Hippocampal formation (tissue), 2 donors: ENCODE results near the gene DYNLL2.
A peak's percentile ranks its signal among the peaks of the same experiment; 100 is the strongest.
"Not testable (repeated sequence)": the region's sequence is repeated elsewhere in the genome, so short reads cannot be mapped to it uniquely, and the experiment has no call there.

Experiments used
- DNase-seq, 2 donors: peaks; one replicate each; lab custom pipeline; 2025; lab: John Stamatoyannopoulos, UW

Gene DYNLL2

DNA sequence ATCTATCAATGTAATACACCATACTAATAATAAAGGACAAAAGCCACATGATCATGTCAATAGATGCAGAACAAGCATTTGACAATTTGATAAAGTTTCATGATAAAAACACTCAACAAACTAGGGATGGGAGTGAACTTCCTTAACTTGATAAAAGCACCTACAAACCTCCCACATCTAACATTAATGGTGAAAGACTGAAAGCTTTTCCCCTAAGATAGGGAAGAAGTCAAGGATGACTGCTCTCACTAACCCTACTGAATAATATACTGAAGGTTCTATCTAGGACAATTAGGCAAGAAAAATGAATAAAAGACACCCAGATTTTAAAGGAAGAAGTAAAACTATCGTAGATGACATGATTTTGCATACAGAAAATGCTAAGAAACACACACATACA, 10.4 kb upstream of the DYNLL2 start:
- no peak for DNase-seq

DNA sequence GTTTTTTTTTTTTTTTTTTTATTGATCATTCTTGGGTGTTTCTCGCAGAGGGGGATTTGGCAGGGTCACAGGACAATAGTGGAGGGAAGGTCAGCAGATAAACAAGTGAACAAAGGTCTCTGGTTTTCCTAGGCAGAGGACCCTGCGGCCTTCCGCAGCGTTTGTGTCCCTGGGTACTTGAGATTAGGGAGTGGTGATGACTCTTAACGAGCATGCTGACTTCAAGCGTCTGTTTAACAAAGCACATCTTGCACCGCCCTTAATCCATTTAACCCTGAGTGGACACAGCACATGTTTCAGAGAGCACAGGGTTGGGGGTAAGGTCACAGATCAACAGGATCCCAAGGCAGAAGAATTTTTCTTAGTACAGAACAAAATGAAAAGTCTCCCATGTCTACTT, 10.0 kb upstream of the DYNLL2 start:
- not testable (repeated sequence) for DNase-seq

DNA sequence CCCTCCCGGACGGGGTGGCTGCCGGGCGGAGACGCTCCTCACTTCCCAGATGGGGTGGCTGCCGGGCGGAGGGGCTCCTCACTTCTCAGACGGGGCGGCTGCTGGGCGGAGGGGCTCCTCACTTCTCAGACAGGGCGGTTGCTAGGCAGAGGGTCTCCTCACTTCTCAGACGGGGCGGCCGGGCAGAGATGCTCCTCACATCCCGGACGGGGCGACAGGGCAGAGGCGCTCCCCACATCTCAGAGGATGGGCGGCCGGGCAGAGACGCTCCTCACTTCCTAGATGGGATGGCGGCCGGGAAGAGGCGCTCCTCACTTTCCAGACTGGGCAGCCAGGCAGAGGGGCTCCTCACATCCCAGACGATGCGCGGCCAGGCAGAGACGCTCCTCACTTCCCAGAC, 8.8 kb upstream of the DYNLL2 start:
- DNase-seq: not testable (repeated sequence)

DNA sequence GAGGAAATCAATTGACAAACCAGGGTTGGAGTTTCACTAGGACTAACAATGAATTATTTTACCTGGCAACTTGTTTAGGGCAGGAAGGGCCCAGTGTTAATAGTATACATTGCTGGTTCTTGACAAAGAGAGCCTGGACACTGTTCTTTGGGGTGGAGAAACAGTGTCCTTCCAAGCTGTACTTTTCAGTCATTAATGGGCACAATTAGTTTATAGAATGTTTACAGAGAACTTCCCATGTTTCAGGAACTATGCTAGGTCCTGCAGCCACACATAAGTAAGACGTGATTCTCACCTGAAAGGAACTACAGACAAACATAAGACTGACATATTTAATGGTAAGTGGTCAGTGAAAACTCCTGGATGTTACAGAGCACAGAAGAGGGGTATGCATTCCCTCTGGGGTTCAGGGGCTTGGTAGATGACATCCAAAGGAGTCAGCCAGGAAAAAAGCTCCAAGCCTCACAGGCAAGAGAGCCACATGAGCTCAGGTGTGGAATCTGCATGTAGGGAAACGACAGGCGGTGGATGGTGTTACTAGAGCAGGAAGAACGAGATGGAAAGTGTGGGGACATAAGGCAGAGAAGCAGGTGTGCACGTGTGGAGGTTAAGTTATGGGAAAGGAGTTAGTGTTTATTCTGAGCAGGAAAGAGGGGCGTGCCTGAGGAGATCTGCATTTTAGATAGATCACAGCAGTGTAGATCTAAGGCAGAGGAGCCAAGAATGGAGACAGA, 3.8 kb upstream of the DYNLL2 start:
- no peak for DNase-seq

DNA sequence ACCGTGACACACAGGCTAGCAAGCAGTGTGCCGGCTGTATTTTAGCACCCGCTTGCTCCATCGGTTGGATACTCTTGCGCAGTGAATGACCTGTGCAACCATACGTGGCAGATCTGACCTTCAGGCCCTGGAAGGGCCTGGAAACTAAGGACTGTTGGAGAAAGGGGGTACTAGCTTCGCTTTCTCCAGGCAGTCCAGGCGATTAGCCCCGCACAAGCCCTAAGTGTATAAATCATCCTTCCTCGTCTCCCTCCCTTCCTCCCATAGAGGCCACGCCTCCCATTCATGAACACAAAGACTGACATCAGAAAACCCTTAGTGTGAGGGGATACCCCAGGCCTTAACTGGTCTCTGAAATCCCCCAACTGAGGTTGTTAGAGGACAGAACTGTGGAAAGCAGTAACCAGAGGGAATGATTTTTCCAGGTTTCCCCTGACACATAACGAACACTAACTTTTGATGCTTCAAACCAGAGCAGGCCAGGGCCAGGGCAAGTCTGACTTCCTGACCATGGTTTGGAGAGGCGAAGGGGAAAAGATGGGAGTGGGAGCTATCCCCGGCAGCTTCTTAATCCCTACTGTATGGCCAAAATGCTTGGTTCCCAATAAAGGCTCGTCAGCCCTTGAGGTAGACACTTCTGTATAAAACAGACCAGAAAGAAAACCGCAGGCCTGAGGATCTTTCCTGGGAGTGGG, 1.4 kb upstream of the DYNLL2 start:
- DNase-seq: no peak

DNA sequence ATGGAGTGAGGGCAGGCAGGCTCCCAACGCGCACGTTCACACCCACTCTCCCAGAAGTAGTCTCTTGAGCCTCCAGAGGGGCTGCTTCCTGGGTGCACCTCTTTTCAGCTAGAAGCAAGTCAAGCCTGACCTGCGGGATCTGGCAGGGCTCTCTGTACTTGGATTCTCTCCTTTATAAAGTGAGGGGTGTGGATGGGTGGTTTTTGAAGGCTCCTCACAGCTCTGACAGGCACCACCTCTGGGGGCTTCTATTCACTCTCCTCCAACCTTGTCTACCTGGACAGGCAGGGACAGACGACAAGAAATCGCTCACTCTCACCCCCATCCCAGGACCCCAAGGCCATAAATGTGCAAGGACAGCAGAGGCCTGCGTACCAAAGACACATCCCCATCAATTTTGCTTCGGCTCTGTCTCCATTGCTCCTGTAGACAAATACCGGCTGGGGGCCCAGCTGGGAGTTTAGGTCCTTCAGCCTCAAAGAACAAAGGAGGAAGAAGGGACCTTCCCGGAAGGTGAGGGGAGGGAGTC, 814 bp upstream of the DYNLL2 start:
- DNase-seq: no peak

DNA sequence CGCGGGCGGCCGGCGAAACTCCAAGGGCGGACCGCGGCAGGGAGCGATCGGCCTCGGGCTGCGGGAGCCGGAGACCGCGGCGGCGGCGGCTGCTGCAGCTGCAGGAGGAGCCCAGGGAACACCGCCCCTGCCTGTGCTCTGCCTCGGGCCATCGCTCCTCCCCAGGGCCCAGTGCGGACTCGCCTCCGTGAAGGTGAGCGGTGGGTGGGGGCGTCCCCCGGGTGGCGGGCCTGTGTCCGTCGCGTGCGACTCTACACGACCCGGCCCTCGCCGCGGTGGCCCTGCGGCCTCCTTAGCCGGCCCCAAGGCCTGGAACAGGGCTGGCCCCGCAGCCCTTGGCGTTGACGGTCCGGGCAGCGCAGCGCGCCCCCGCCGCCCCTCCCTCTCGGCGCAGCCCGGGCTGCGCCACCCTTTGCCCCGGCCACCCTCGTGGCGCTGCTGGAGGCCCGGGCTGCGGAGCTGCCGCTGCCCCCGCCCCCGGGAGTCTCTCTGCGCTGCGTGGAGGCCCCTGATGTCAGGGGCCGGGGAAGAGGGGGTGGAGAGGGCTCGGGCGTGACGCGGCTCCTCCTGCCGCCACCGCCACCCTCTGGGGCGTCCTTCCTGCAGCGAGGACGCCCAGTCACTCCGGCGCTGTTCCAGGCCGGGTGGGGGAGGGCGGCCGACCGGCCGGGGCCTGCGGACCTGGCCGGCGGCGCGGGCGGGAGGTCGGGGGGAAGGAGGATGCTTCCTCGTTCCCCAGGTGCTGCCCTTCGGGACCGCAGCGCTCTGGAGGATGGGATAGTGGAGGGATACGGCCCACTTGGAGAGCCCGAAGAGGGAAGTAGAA, 485 bp downstream of the DYNLL2 start:
- DNase-seq: peak in 1 of 2 donors; percentile 23

DNA sequence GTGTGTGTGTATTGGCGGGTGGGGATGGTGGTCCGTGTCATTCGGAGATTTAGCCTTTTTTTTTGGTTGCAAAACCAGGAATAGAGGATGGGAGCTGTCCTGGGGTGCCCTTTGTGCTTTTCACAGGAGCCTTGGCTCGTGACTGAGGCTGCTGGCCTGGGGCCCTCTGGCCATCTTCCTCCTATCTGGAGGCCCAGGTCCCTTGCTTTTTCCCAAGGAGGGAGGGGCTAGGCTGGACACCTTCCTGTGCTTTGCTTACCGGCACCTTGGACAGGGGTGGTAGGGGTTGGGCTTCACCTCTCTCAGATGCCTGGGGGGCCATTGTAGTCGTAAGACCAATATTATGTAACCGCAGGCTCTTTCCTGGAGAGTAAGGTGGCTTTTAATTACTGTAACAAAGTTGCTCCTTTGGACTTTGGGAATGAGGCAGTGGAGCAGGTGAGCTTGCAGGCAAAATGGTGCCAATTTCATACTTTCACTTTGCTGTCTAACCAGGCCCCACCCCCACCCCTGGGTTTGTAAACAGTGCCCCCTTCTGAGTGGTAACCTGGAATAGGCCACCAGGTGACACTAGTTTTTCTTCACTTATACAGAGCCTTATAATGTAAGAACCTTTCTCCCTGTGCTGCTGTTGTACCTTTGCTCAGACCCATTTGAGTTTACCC, 1.2 kb downstream of the DYNLL2 start:
- peak in 1 of 2 donors; percentile 24 for DNase-seq

DNA sequence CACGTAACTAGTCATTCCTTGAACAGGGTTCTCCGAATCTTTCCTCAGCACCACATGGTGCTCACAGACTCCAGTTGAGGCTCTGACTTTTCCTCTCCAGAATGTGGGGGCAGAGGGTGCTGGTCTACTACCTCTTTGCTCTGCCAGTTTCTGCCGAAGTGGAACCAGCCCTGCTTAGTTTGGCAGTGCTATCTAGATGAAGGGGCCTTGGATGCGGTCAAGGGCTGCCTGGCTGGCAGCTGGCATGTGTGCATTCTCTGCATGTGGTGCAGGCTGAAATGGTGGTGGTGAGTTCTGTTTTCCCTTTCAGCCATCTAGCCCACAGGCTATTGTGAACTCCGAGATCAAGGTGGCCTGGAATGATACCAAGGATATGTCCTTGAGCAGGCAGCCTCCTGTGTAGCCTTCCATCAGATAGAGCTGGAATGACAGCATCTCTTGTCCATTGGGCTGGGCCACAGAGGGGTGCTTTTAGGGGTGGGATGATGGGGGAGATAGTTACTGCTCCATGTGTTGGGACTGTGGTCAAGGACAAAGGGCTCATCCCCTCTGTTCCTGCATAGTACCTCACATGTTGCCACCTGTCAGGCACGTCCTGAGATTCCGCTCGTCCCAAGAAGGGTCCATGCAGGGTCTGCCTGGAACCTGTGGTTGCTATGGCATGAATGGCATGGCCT, 2.0 kb downstream of the DYNLL2 start:
- no peak for DNase-seq

DNA sequence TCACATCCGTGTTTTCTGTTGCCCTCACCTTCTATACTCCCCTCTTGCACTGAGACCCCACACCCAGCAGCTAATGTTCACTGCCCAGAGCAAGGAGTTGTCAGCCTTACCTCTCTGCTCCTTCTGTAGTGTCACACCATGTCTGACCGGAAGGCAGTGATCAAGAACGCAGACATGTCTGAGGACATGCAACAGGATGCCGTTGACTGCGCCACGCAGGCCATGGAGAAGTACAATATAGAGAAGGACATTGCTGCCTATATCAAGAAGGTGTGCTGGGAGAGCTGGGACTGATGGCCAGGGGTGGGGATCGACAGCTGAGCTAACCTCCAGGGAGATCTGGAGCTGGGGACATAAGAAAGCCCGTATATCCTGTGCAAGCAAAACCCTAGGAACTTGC, 3.7 kb downstream of the DYNLL2 start:
- DNase-seq: no peak

DNA sequence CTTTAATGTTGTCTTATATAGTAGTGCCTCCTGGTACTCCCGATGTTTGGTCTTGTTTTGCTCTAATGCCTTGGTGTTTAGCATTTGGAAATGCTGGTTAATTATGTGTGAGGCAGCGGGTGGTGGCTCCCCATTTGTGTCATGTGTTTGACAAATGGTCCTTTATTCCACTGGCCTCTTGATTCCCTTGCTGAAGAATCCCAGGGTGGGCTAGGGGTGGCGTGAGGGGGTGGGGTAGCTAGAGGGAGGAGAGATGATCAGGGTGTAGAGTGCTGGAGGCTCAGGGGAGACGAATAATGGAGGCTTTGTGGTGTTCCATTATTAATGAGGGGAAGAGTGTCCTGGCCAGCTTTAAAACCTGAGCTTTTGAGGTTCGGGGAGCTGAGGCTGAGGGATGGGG, 5.4 kb downstream of the DYNLL2 start:
- peak in 1 of 2 donors; percentile 10 for DNase-seq

DNA sequence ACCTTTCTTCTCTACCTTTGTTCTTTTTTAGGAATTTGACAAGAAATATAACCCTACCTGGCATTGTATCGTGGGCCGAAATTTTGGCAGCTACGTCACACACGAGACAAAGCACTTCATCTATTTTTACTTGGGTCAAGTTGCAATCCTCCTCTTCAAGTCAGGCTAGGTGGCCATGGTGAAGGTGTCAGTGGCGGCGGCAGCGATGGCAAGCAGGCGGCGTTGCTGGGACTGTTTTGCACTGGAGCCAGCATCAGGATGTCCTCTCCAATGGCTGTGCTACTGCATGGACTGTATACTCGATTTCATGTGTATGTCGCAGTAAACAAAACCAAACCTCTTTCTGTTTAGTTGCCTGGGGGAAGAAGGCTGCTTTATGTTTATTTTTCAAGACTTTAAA, 5.9 kb downstream of the DYNLL2 start:
- no peak for DNase-seq

DNA sequence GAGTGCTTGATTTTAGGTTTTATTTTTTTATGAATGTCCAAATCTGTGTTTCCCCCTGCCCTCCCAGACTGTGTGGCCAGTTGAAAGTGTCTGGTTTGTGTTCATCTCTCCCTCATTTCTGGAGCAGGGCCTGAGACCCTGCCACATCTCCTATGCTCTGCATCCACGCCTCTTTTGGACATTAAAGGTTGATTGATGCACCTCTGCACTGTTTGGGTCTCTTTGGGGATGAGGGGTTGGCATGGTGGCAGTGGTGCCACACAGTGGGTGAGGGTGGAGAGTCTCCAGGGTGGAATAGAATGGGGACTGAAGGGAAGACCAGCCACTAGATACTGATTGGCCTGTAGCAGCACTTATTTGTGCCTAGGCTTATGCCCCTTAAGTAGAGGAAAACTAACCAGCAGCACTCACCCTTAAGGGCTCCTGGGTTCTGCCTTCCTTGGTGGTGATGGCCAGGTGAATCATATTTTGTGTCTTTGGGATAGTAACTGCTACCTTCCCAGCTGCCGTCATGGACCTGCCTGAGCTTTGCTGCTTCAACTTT, 7.9 kb downstream of the DYNLL2 start:
- no peak for DNase-seq

DNA sequence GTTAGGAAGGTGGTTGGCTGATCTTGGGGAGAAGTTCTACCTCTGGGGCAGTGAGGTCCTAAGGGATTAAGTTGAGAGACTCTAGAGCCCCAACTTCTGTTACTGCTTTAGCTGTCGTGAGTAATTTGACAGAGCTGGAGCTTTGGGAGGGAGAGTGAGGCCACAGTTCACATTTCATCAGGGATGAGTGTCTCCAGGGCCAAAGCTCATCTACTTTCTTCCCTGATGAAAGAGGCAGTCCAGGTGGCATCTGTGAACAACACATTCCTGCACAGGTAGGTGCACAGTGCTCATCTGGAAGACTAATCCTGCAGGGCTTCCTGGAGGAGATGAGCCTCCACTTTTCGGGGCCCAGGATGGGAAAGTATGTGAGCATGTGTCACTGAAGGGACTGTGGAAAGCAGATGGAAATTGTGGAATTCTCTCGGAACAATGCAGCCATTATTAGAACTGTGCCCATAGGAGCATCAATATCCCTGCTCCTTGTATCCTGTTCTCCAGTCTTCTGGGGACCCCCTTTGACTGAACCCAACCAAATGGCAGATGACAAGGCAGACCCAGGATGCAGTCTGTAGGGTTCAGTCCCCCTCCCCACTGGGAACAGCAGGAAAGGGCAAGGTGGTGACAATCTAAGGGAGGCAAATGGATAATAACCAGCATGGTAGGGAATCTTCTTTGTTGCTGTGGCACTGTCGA, 9.0 kb downstream of the DYNLL2 start:
- DNase-seq: no peak

DNA sequence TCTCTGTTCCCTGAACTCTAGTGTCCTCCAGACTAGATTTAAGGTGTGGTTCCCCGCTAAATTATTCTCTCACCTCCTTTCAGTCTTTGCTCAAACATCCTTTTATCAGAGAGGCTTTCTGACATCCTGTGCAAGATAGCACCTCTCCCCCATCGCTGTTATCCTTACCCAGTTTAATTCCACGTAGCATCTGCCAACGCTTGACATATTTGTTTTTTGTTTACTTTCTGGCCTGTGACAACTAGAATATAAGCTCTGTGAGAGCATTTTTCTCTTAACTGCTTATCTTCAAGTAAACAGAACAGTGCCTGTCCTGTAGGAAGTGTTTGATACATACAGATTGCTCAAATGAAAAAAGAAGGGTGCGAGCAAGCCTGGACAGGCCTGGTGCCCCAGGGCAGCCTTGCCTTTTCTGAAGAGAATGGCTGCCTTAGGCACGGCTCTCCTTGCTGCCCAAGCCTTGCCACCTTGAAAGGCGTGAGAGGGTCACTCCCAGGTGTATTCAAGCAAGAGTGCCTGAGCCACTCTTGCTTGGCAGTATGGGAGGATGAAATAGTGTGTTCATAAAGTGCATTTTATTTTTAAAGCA, 9.7 kb downstream of the DYNLL2 start:
- DNase-seq: no peak

DNA sequence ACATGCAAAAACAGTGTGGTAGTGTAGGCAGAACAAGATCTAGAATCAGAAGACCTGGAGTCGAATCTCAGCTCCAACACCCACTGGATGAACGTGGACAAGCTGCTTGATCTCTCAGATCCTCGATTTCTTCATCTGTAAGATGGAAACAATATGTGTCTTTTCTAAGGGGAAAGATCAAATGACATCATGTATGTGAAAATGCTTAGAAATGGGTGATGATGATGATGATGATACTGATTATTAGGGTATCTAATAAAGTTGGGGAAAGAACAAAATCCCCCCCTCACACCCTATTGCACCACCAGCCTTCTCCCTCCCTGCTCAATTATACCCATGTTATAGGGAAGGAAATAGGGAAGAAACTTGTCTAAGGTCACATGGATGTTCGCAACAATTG, 10.9 kb downstream of the DYNLL2 start:
- no peak for DNase-seq

DNA sequence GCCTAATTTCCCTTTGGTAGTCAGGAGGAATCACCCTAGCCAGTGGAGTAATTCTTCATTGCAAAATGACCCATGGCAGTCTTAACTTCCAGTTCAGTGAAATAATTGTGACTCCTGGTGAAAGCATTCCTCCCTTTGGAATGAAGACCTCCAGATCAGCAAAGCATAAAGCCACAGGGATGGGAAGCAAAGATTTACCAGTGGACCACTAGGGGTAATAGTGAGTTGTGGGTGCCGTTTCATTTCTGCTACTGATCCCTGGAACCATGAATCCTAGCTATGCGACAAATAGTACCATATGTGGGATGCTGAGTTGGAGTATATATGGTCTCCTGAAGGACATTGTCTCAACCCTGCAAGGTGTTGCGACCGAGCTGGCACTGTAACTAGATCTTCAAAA, 13.7 kb downstream of the DYNLL2 start:
- no peak for DNase-seq

DNA sequence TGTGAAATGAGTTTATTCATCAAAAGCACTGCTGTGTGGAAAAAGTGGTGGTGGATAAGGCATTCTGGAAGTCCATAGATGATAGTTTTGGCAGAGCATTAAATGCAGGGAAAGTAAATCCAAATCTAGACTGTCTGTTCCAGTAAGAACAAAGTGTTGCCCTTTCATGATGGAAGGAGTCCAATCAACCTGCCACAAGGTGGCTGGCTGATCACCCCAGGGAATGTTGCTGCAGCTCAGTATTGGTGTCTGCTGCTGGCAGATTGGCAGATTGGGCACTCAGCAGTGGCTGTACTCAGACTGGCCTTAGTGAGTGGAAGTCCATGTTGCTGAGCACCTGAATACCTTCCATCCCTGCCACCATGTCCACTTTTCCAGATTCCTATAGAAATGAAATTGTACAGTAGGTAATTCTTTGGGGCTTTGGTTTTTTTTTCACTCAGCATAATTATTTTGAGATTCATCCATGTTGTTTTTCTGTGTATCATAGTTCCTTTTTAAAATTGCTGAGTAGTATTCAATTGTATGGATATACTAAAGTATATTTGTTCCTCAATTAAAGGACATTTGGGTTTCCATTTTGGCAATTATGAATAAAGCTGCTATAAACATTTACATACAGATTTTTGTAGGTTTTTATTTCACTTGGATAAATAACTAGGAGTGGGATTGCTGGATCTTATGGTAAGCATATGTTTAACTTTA, 14.3 kb downstream of the DYNLL2 start:
- DNase-seq: no peak

DNA sequence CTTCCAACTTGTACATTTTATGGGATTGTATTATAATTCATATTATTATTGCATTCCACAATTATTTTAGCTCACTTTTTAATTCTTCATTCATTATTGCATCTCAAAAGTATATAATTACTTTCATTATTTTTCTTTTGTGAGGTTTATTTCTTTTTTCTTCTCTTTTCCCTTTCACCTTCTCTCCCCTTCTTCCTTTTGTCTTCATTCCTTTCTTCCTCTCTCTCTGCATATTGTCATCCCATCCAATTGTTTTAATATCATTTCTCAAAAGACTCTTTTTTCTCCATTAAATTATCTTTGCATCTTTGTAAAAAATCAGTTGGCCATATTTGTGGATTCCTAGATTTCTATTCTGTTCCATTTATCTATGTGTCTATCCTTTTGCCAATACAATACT, 17.3 kb downstream of the DYNLL2 start:
- no peak for DNase-seq
